ENCODE results near the gene SYF2. TPM values are rescaled to one million over a fixed set of nuclear protein-coding genes. Genes with fewer than 3 reads are reported as not detected.
A peak's percentile ranks its signal among the peaks of the same experiment; 100 is the strongest.
"Not testable (repeated sequence)": the region's sequence is repeated elsewhere in the genome, so short reads cannot be mapped to it uniquely, and the experiment has no call there.

SYF2 gene
- total RNA-seq, 3 donors from 2014 or later, result 44.0 to 57.9 (median 48.2) TPM

DNA sequence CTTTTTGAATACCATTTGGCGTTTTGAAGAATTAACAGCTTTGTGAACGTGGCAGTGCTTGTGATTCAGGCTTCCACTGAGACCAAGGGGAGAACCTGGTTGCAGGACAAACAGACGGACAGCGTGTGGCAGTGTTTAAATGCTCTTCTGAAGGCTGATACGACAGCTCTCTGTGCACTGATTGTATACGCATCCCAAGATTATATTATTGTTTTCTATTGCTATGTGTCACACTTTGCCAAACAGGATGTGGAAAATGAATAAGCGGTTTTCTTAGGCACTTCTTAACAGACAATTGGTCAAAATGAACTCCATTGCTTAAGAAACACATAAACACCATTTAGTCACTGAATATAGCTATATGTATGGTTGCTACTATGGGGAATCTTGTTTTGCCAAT is 27.5 kb upstream of the SYF2 start:
- intact Hi-C loops (cut with DNase I, micrococcal nuclease); H3K4me1 ChIP-seq (ENCODE audit: low read depth); H3K36me3 ChIP-seq (ENCODE audit: low read depth); H3K4me3 ChIP-seq; H3K9me3 ChIP-seq; DNase-seq: not testable (repeated sequence)
- ATAC-seq, result peak; percentile 56

DNA sequence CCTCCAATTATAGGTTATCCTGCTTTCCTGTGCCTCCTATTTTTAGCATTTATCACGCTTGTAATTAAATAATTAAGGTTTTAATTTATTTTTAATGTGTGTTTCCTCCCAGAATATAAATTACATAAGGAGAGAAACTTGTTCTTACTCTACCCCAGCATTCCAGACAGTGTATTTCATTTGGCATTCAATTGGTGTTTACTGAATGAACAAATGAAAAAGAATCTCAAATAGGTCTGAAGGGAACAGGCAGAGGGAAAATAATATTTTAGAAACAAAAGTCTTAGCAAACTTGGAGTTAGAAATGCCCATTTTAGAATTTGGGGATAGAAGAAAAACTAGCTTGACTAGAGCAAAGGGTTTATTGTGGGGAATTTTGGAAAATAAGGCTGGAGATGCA is 24.9 kb upstream of the SYF2 start:
- H3K36me3 ChIP-seq (ENCODE audit: low read depth), result no peaks in the 10 kb centered on the region
- ATAC-seq (no peak), DNase-seq (no peak)

DNA sequence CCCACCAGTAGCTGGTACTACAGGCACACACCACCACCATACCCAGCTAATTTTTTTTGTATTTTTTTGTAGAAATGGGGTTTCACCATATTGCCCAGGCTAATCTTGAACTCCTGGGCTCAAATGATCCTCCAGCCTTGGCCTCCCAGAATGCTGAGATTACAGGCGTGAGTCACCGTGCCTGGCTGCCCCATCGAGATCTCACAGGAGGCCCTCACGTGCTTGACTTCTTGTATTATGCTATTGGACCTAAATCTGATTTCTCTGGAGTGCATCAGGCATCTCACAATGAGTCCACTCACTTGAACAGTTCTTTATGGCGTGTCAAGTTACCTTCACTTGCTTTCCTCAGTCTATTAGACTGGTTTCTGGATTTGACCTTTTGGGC is 24.3 kb upstream of the SYF2 start:
- no peak overlapping the region for H3K4me3 ChIP-seq
- H3K9me3 ChIP-seq, result no peaks in the 10 kb centered on the region
- intact Hi-C loops (cut with DNase I, micrococcal nuclease), result no loop called here
- ATAC-seq, result no peak
- DNase-seq, result no peak
- H3K4me1 ChIP-seq (ENCODE audit: low read depth), result no peaks in the 10 kb centered on the region
- no peaks in the 10 kb centered on the region for H3K36me3 ChIP-seq (ENCODE audit: low read depth)
- TF ChIP-seq, protein P1, sequence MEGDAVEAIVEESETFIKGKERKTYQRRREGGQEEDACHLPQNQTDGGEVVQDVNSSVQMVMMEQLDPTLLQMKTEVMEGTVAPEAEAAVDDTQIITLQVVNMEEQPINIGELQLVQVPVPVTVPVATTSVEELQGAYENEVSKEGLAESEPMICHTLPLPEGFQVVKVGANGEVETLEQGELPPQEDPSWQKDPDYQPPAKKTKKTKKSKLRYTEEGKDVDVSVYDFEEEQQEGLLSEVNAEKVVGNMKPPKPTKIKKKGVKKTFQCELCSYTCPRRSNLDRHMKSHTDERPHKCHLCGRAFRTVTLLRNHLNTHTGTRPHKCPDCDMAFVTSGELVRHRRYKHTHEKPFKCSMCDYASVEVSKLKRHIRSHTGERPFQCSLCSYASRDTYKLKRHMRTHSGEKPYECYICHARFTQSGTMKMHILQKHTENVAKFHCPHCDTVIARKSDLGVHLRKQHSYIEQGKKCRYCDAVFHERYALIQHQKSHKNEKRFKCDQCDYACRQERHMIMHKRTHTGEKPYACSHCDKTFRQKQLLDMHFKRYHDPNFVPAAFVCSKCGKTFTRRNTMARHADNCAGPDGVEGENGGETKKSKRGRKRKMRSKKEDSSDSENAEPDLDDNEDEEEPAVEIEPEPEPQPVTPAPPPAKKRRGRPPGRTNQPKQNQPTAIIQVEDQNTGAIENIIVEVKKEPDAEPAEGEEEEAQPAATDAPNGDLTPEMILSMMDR (IDR thresholded peaks at IDR 0.05), result no peak

More for the DNA sequence above, 24.9 kb upstream of the SYF2 start:
- no peaks in the 10 kb centered on the region for H3K4me1 ChIP-seq (ENCODE audit: low read depth)
- no peak overlapping the region for H3K4me3 ChIP-seq
- intact Hi-C loops (cut with DNase I, micrococcal nuclease), result no loop called here
- H3K9me3 ChIP-seq, result no peaks in the 10 kb centered on the region
- TF ChIP-seq, protein P1 (IDR thresholded peaks at IDR 0.05), result no peak

DNA sequence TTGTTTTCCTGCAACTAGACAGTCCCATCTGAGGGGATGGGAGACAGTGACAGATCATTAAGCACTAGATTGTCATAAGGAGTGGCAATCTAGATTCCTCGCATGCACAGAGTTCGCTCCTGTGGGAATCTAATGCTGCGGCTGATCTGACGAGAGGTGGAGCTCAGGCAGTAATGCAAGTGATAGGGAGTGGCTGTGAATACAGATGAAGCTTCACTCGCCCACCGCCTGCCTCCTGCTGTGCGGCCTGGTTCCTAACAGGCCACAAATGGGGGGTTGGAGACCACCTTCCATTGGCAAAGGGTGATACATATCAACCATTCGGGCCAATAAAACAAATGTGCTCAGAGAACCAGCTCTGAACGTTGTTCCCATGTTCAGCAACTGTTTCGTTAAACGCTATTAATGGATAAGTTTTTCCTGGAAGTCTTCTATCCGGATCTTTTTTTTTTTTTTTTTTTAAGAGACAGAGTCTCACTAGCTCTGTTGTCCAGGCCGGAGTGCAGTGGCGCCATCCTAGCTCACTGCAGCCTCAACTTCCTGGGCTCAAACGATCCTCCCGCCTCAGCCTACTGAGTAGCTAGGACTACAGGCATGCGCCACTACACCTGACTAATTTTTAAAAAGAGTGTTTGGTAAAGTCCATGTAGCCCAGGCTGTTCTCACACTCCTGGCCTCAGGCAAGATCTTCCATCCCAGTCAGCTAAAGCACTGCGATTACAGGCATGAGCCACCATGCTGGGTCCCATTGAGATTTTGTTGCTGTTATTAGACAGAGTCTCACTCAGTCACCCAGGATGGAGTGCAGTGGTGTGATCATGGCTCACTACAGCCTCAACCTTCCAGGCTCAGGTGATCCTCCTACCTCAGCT is 23.6 kb upstream of the SYF2 start:
- intact Hi-C loops (cut with DNase I, micrococcal nuclease), result no loop called here

DNA sequence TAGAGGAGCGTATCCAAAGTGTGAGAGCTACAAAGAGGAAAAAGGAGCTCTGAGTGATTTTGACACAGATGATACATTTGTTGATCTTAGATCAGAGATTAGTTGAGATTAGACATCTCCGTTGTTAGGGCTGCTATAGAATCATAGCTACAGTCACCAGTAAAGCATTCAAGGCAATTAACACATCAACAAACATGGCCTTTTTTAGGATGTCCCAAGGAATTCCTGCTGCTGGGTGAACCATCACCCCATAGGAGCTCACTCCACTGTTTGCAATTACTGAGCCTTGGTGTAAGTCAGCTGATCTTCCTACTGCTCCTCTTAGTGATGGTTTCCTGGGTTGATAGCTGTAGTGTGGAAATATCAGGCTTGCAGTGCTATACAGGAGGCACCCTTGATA is 21.6 kb upstream of the SYF2 start:
- H3K4me1 ChIP-seq (ENCODE audit: low read depth), result no peaks in the 10 kb centered on the region
- H3K4me3 ChIP-seq, result no peak overlapping the region
- intact Hi-C loops (cut with DNase I, micrococcal nuclease), result no loop called here
- no peak for DNase-seq
- H3K36me3 ChIP-seq (ENCODE audit: low read depth), result no peaks in the 10 kb centered on the region
- TF ChIP-seq, protein P1 (IDR thresholded peaks at IDR 0.05), result no peak
- no peaks in the 10 kb centered on the region for H3K9me3 ChIP-seq
- no peak for ATAC-seq

More for the DNA sequence above, 23.6 kb upstream of the SYF2 start:
- Histone ChIP-seq H3K9me3 (no peaks in the 10 kb centered on the region), H3K4me3 (no peak overlapping the region), H3K4me1 (ENCODE audit: low read depth) (no peaks in the 10 kb centered on the region), H3K36me3 (ENCODE audit: low read depth) (no peaks in the 10 kb centered on the region)
- ATAC-seq, result no peak
- no peak for DNase-seq
- TF ChIP-seq, protein P1 (IDR thresholded peaks at IDR 0.05), result no peak

DNA sequence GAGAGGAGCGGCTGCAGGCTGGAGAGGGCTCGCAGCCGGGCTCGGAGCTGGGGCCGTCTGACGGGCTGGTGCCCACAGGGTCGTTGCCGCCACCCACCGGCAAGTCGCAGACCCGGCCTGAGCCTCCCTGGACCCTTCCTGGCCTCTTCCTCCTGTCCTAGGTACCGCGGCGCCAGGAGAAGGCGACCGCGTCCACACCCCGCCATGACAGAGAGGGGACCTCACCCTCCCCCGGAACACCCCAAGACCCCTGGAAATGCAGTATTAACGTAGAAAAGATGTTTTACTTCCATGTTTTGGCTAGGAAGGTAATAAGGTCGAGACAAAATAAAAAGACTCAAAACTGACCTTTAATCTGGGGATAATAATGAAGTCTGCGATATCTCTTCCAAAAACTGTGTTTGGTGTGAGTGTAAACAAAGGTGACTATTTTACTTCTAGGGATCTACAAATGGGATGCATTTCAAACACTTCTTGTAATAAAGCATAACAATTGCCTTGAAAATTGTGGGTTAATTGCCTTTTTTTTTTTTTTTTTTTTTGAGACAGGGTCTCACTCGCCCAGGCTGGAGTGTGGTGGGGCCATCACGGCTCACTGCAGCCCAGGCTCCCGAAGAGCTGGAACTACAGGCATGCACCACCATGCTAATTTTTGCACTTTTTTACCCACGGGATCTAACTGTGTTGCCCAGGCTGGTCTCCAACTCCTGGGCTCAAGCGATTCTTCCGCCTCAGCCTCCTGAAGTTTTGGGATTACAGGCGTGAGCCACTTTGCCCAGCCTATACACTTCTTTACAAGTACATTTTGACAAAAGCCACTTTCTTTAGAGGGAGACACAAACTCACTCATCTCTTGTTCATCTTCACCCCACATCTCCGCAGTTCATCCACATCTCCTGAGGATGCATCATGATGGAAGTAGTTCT is 15.8 kb upstream of the SYF2 start:
- intact Hi-C loops (cut with DNase I, micrococcal nuclease), result no loop called here
- DNase-seq (no peak), ATAC-seq (no peak)
- peak overlapping the region; percentile 99 for H3K4me3 ChIP-seq
- no peaks in the 10 kb centered on the region for H3K9me3 ChIP-seq
- H3K4me1 ChIP-seq (ENCODE audit: low read depth), result peaks cover 13% of the 10 kb centered on the region
- peaks cover 12% of the 10 kb centered on the region for H3K36me3 ChIP-seq (ENCODE audit: low read depth)
- TF ChIP-seq, protein P1 (IDR thresholded peaks at IDR 0.05), result no peak
